HG02885 (cell line): ENCODE data around the gene STAG1.
"Not testable (repeated sequence)": the region's sequence is repeated elsewhere in the genome, so short reads cannot be mapped to it uniquely, and the experiment has no call there.

Experiments used
- ATAC-seq: cut with Tn5 transposase; IDR thresholded peaks from one replicate; pipeline ENCODE4 v1.9.1; 2021; ENCODE audit warnings: mild to moderate bottlenecking; ENCODE audit not compliant: unreplicated experiment, poor library complexity

STAG1 gene

GRCh38 chr3:136617198-136617597, 135.0 kb downstream of the STAG1 start:
- no peak for ATAC-seq

DNA sequence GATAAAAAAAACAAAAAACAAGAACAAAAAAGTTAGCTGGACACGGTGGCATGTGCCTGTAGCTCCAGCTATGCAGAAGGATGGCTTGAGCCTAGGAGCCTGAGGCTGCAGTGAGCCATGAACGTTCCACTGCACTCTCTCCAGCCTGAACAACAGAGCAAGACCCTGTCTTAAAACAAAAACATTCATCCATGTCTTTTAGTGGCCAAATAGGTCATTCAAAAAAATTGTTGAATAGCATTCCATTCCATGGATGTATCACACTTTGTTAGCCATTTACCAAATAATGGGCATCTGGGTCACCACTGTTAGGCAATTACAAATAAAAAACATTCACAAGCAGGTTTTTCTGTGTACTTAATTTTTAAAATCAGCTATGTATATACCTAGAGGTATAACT, 139.7 kb downstream of the STAG1 start:
- no peak for ATAC-seq

DNA sequence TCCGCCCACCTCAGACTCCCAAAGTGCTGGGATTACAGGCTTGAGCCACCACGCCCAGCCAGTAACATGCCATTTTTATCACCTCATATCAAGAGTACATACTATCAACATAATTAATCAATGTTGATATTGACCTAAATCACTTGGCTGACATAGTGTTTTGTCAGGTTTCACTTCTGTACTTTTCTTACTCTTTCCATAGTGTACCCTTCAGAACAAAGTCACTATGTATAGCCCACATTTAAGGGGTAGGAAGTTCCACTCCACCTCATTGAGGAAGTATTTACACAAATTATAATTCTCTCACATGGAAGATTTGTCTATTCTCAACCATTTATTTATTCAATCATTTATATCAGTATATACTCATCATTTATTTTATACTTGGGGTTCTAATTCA, 145.2 kb downstream of the STAG1 start:
- ATAC-seq: no peak

GRCh38 chr3:136606216-136606615, 146.0 kb downstream of the STAG1 start:
- ATAC-seq: not testable (repeated sequence)

DNA sequence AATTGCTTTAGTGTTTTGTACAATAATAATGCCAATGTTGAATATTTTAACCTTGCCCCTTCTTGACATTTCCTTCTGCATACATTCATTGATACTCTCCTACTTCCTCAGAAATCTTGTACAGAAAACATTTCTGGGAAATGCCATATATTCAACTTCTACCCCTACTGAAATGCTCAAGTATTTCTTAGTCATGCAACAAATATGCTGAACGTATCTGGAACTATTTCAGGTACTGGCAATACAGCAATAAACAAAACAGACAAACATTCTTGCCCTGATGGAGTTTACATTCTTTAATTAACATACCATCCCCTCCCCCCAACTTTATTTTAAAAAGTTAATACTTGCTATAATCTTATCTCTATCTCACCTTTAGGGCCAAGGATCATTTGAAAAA, 147.2 kb downstream of the STAG1 start:
- no peak for ATAC-seq

DNA sequence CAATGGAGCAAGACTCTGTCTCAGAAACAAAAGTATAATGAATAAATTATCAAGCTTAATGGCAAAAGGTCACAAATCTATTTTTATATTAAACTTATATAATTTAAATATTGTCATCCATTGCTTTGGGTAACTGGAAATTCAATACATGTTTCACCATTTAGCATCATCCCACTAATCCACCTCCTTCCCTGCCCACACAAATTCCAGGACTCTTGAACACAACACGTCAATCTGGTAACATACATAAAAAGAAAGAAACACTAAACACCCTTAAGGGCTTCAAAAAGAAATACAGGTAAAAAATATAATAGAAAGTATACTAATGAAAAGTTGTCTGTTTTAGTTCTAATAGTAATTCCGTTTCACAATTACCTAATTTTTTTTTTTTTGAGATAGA, 149.4 kb downstream of the STAG1 start:
- no peak for ATAC-seq

DNA sequence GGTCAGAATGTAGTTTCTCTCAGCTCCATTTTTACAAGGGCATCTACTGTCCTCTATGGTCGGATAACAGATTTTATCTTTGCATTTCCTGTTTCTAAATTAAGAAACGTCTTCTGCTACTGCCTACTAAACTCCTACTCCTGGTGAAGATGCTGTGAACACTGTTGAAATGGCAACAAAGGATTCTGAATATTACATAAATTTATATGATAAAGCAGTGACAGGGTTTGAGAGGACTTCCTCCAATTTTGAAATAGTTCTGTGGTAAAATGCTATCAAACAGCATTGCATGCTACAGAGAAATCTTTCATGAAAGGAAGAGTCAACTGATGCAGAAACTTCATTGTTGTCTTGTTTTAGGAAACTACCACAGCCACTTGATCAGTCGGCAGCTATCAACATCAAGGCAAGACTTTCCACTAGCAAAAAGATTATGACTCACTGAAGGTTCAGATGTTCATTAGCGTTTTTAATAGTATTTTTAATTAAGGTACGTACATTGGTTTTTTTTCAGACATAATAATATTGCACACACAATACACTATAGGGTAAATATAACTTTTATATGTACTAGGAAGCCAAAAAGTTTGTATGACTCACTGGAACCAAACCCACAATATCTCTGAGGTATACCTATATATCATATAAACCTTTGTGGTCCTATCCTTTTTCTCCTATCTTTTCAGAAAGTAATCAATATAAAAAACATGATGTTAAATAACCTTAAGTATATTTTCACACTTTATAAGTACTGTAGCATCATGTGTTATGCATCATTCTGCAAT, 156.1 kb downstream of the STAG1 start:
- no peak for ATAC-seq

- no peak for ATAC-seq
Observed at GRCh38 chr3:136586580-136586979, 165.6 kb downstream of the STAG1 start.

- ATAC-seq: no peak
Observed at GRCh38 chr3:136584728-136585127, 167.4 kb downstream of the STAG1 start.

GRCh38 chr3:136583823-136584222, 168.4 kb downstream of the STAG1 start:
- no peak for ATAC-seq

GRCh38 chr3:136577791-136578190, 174.4 kb downstream of the STAG1 start:
- ATAC-seq: no peak

DNA sequence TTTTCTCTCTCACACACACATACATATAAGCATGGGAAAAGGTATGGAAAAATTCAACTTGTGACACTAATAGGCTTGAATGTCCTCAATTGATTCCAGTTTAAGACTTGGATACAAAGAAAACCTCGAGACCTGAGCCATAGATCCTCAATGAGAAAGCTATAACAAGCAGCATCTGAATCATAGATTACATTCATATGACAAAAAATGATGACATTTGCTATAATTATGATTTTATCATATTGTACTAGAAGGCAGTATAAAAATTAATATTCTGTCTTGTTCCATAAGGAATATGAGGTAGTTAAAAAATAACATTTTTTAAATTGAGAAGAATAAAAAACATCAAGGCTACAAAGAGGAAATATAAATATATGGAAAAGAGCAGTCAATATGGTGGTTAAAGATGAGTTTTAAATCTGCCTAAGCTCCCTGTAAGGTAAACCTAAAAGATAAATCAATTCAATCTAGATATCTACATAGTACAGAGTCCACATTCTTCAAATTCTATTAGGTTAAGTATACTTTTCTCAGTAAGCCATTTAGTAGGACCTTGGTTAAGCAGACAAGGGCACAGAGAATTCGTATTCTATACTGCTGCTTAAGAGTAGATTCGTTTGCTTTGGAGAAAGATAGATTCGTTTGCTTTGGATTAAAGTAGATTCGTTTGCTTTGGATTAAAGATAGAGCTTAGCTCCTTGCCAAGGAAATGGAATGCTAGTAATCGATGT, 175.7 kb downstream of the STAG1 start:
- no peak for ATAC-seq

GRCh38 chr3:136567599-136568188, 184.5 kb downstream of the STAG1 start:
- no peak for ATAC-seq

GRCh38 chr3:136564962-136565361, 187.2 kb downstream of the STAG1 start:
- not testable (repeated sequence) for ATAC-seq

GRCh38 chr3:136562026-136562425, 190.2 kb downstream of the STAG1 start:
- no peak for ATAC-seq

- ATAC-seq: no peak
Observed at GRCh38 chr3:136559896-136560295, 192.3 kb downstream of the STAG1 start.

DNA sequence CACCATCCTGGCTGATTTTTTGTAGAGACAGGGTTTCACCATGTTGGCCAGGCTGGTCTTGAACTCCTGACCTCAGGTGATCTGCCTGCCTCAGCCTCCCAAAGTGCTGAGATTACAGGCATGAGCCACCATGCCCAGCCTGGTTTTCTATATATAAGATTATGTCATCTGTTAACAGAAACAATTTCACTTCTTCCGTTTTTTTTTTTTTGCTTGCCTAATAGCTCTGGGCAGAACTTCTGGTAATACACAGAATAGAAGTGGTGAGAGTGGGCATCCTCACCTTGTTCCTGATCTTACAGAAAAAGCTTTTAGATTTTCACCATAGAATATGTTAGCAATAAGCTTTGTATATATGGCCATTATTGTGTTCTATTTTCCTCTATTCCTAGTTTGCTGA, 202.7 kb downstream of the STAG1 start:
- not testable (repeated sequence) for ATAC-seq

DNA sequence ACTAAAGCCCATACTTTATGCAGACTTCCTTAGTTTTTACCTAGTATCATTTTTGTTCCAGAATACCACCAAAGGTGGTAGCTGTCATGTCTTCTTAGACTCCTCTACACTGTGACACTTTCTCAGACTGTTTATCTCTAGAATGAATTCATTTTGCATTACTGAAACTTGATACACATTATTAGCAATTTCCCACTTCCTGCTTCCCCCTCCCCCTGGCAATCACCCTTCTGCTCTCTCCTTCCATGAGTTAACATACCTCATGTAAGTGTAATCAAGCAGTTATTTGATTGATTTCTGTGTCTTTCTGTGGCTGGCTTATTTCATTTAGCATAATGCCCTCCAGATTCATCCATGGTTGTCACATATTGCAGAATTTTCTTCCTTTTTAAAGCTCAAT, 204.9 kb downstream of the STAG1 start:
- no peak for ATAC-seq

GRCh38 chr3:136546720-136547119, 205.5 kb downstream of the STAG1 start:
- no peak for ATAC-seq

- ATAC-seq: no peak
Observed at GRCh38 chr3:136545664-136546268, 206.4 kb downstream of the STAG1 start.

DNA sequence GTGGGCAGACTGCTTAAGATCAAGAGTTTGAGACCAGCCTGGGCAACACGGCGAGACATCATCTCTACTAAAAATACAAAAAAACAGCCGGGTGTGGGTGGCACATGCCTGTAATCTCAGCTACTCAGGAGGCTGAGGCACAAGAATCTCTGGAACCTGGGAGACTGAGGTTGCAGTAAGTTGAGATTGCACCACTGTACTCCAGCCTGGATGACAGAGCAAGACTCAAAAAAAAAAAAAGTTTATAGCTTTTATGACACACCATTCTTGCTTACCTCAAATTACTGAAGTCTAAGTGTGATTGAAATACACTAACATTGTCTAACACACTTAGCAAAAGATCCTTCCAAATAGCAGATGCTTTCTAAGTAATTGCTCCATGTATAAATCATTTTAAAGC, 207.6 kb downstream of the STAG1 start:
- ATAC-seq: no peak
